K562 (cell line): ENCODE results near the gene CCNY. TPM values are rescaled to one million over a fixed set of nuclear protein-coding genes. Genes with fewer than 3 reads are reported as not detected.

Experiments
- ATAC-seq: fragments of 200-7000 bp; cut with Tn5 transposase; 3 replicates; pipeline ENCODE4 v1.9.1; 2020; ENCODE audit warnings: moderate library complexity
- BruUV-seq: library from RNA; stranded (reverse); fragments of 400-500 nt; replicated peaks from 2 replicates; lab custom pipeline; 2021; lab: Mats Ljungman, UMichigan
- CTCF ChIA-PET: fragments of 300-600 bp; formaldehyde crosslinking; extraction: SDS; loops from one replicate; lab custom pipeline; 2021; ENCODE audit warnings: low intra/inter-chr PET ratio; lab: Yijun Ruan, JAX
- POLR2A ChIA-PET: fragments of 300-600, 350-650 bp; sonication (Branson Sonifier 250); formaldehyde crosslinking; extraction: SDS; loops from one replicate; lab custom pipeline; 2021; ENCODE audit warnings: antibody characterized with exemption, inconsistent platforms; lab: Yijun Ruan, JAX
- DNase-seq, 4 experiments: peaks; one replicate each; pipeline versions ENCODE4 v3.0.0 to v3.0.0-alpha.2; 2011 to 2018; ENCODE audit warnings: low spot score in 3 of 4, mixed read lengths in 3 of 4; ENCODE audit errors: extremely low read depth in 1 of 4
- FAIRE-seq: peaks from 2 replicates; lab custom pipeline; 2011; peaks lifted over from hg19 to GRCh38; lab: Jason Lieb, UNC
- H2AFZ ChIP-seq: 2 replicates; pipeline ENCODE4 v1.6.0; 2011; ENCODE audit warnings: low read depth, low read length, control low read depth, inconsistent platforms
- H3K27ac ChIP-seq: fragments of 200-600 bp; 3 replicates; pipeline ENCODE4 v1.8.0; 2011; ENCODE audit warnings: low read depth, mild to moderate bottlenecking, control low read depth, inconsistent platforms, low read length, moderate library complexity, mixed read lengths; ENCODE audit errors: extremely low read depth
- H3K27me3 ChIP-seq, 2 experiments: fragments of 300-600 bp in 1 of 2; 2 replicates in 1 of 2; 3 replicates in 1 of 2; pipeline versions ENCODE4 v1.6.0 to v1.8.0; 2011; ENCODE audit warnings: inconsistent platforms in 2 of 2, low read length in 2 of 2, mild to moderate bottlenecking in 1 of 2, mixed read lengths in 1 of 2, moderate library complexity in 1 of 2; ENCODE audit not compliant: control insufficient read depth in 2 of 2, insufficient read depth in 2 of 2
- H3K36me3 ChIP-seq: fragments of 300-600 bp; 3 replicates; pipeline ENCODE4 v1.8.0; 2011; ENCODE audit warnings: mild to moderate bottlenecking, low read length, inconsistent platforms; ENCODE audit not compliant: control insufficient read depth, insufficient read depth
- H3K4me1 ChIP-seq, 2 experiments: fragments of 200-600 bp in 1 of 2; replicated peaks in 1 of 2; 2 replicates in 1 of 2; 3 replicates in 1 of 2; pipeline versions ENCODE4 v1.5.1 to v1.8.0; 2011; ENCODE audit warnings: inconsistent platforms in 2 of 2, low read length in 2 of 2, mild to moderate bottlenecking in 1 of 2, mixed read lengths in 1 of 2, moderate library complexity in 1 of 2; ENCODE audit not compliant: control insufficient read depth in 2 of 2, insufficient read depth in 2 of 2
- H3K4me2 ChIP-seq: 2 replicates; pipeline ENCODE4 v1.6.1; 2011; ENCODE audit warnings: low read length, control low read depth, inconsistent platforms, mixed read lengths; ENCODE audit not compliant: insufficient read depth
- H3K4me3 ChIP-seq: fragments of 200-600 bp; sonication (generic), shearing (Covaris generic); 2 replicates; pipeline ENCODE4 v1.5.1; 2016; ENCODE audit warnings: control low read depth, inconsistent platforms
- H3K79me2 ChIP-seq: fragments of 200-600 bp; 3 replicates; pipeline ENCODE4 v1.8.0; 2011; ENCODE audit warnings: low read length, inconsistent platforms; ENCODE audit not compliant: control insufficient read depth, insufficient read depth
- H3K9ac ChIP-seq, 2 experiments: 2 replicates each; pipeline versions ENCODE4 v1.6.0 to v1.6.1; 2011; ENCODE audit warnings: low read depth in 2 of 2, low read length in 2 of 2, control low read depth in 1 of 2, inconsistent platforms in 1 of 2, mild to moderate bottlenecking in 1 of 2, mixed read lengths in 1 of 2; ENCODE audit not compliant: insufficient read depth in 1 of 2
- H3K9me1 ChIP-seq: one replicate; pipeline ENCODE4 v1.6.0; 2011; ENCODE audit warnings: inconsistent platforms, mild to moderate bottlenecking, low read length, moderate library complexity; ENCODE audit not compliant: control insufficient read depth, insufficient read depth
- H3K9me3 ChIP-seq: replicated peaks from 2 replicates; pipeline ENCODE4 v1.5.1; 2011; ENCODE audit warnings: low read depth, low read length, inconsistent platforms; ENCODE audit not compliant: control insufficient read depth, insufficient read depth
- H4K20me1 ChIP-seq: replicated peaks from 2 replicates; pipeline ENCODE4 v1.6.1; 2011; ENCODE audit warnings: low read length, inconsistent platforms, mixed read lengths; ENCODE audit not compliant: control insufficient read depth, insufficient read depth
- CEBPB ChIP-seq: fragments of 450-650 bp; IDR thresholded peaks from 2 replicates; pipeline ENCODE4 v1.6.1; 2016; ENCODE audit warnings: missing genetic modification characterization, missing compliant biosample characterization
- GATA2 ChIP-seq: sonication (generic); formaldehyde crosslinking; IDR thresholded peaks from 2 replicates; pipeline ENCODE4 v1.4.0; 2020; ENCODE audit warnings: mild to moderate bottlenecking, missing genetic modification reagents
- MYBL2 ChIP-seq, 2 experiments: fragments of 450-650 bp in 1 of 2; sonication (generic) in 1 of 2; formaldehyde crosslinking in 1 of 2; IDR thresholded peaks; 2 replicates each; pipeline versions ENCODE4 v1.6.1 to v1.8.1; 2017 to 2022; ENCODE audit warnings: borderline replicate concordance in 1 of 2, inconsistent platforms in 1 of 2, low read depth in 1 of 2, mild to moderate bottlenecking in 1 of 2, missing genetic modification reagents in 1 of 2, moderate library complexity in 1 of 2
- ZNF121 ChIP-seq: sonication (generic); formaldehyde crosslinking; conservative IDR thresholded peaks from 2 replicates; pipeline ENCODE4 v1.8.0; 2022; ENCODE audit warnings: missing genetic modification reagents
- ZNF174 ChIP-seq: fragments of 250-450 bp; sonication (Bioruptor Pico); IDR thresholded peaks from 2 replicates; pipeline ENCODE4 v1.4.0; 2020; ENCODE audit warnings: mild to moderate bottlenecking
- WGBS: fragments of 100-300 bp; shearing (Covaris generic); methylation state at CpG from one replicate; pipeline ENCODE4 v1.1.6; 2016; ENCODE audit warnings: low coverage, mixed read lengths; ENCODE audit not compliant: insufficient coverage; ENCODE audit errors: missing lambda C conversion rate; 5-methylcytosine and 5-hydroxymethylcytosine counted together
- in situ Hi-C: fragments of 300-500 bp; cut with MboI; formaldehyde crosslinking; loops from 4 replicates; pipeline ENCODE4 v1.15.0; 2018; ENCODE audit warnings: inconsistent platforms, mixed read lengths
- intact Hi-C: fragments of 100-400 bp; cut with micrococcal nuclease; formaldehyde crosslinking; loops from 2 replicates; pipeline ENCODE4 v1.14.2; 2022
- polyA plus RNA-seq, 8 experiments: library from polyadenylated mRNA; depleted of rRNA in 4 of 8; stranded (reverse) in 5 of 8; unstranded in 3 of 8; fragments of >200 nt; fragmentation: Nextera tagmentation in 2 of 8; fragmentation: Illumina TruSeq in 1 of 8; extraction: Ambion mirVana in 2 of 8; extraction: Trizol in 1 of 8; gene quantifications; 2 replicates each; pipeline versions ENCODE4 v1.2.1 to v1.2.3, GENCODE V29; 2011 to 2014; ENCODE audit warnings: inconsistent platforms in 1 of 8, missing spikeins in 1 of 8
- total RNA-seq, 7 experiments: library from RNA; depleted of rRNA in 6 of 7; stranded (reverse); fragments of >200 nt in 6 of 7; fragmentation: Illumina TruSeq in 2 of 7; extraction: Trizol in 2 of 7; gene quantifications; 2 replicates each; pipeline versions ENCODE4 v1.2.1 to v1.2.3, GENCODE V29; 2011 to 2021; ENCODE audit warnings: low replicate concordance in 1 of 7

CCNY gene
- total and polyA plus RNA-seq, 9 of the 15 experiments (the other 6 are each of a cell fraction or from before 2014, with no cell fraction given) = 8.4 to 109 (median 38.6) TPM

GRCh38 chr10:35409808-35410207 lies 73.5 kb downstream of the CCNY start:
- Histone ChIP-seq H3K4me1 (peaks cover 24 to 37% of the 10 kb centered on the region in 2 experiments), H3K4me2 (no peak overlapping the region), H3K4me3 (no peak overlapping the region), H3K9me1 (no peaks in the 10 kb centered on the region), H3K79me2 (peaks cover 88% of the 10 kb centered on the region), H3K9me3 (no peaks in the 10 kb centered on the region), H3K27ac (no peak overlapping the region), H3K36me3 (no peaks in the 10 kb centered on the region), H2AFZ (no peak overlapping the region), H4K20me1 (peaks cover 41% of the 10 kb centered on the region), H3K27me3 (no peaks in the 10 kb centered on the region), H3K9ac (no peak overlapping the region)
- no peak for ATAC-seq
- ChIA-PET POLR2A (interaction anchor here (0.7 to 2.0 kb wide), 4 partner anchors 9 to 489 kb away, joined by 3 to 8 read pairs (median 4); no protein-coding TSS in a partner anchor), CTCF (no interaction called here)
- no TSS peak for BruUV-seq
- TF ChIP-seq GATA2 (CRISPR knock-in tag) (no peak), CEBPB (tag) (peak; percentile 49), ZNF121 (peak; percentile 48), MYBL2 (IDR thresholded peaks at IDR 0.05; ENCODE audit: low read depth) (no peak), MYBL2 (CRISPR knock-in tag; IDR thresholded peaks at IDR 0.05; ENCODE audit: borderline replicate concordance) (no peak), ZNF174 (CRISPR knock-in tag) (no peak)
- no peak for DNase-seq
- intact Hi-C loops (loop anchor here (5.0 kb wide), 2 partner anchors 37 to 73 kb away; partner anchors contain the start of gene CCNY), in situ Hi-C loops (no loop called here)
- WGBS = 100% methylated on average over 1 of the region's 1 CpG
- no peak for FAIRE-seq
